B cell (primary cell): ENCODE measurements around the gene ERP27. TPM values are rescaled to one million over a fixed set of nuclear protein-coding genes. Genes with fewer than 3 reads are reported as not detected.

Source experiments
- ATAC-seq: fragments of 200-7000 bp; cut with Tn5 transposase; one replicate; pipeline ENCODE4 v1.10.0; 2021; ENCODE audit warnings: low read depth, mild to moderate bottlenecking, moderate number of reproducible peaks, moderate library complexity
- CTCF ChIA-PET: fragments of 350-600 bp; sonication (Branson Sonifier 250); formaldehyde crosslinking; loops from one replicate; lab custom pipeline; 2021; ENCODE audit warnings: antibody characterized with exemption, inconsistent platforms; lab: Charles Lee
- POLR2A ChIA-PET: fragments of 350-600 bp; sonication (Branson Sonifier 250); formaldehyde crosslinking; loops from one replicate; lab custom pipeline; 2021; ENCODE audit warnings: antibody characterized with exemption; lab: Charles Lee
- DNase-seq: peaks from one replicate; pipeline ENCODE4 v3.0.0; 2013
- H2AFZ ChIP-seq: 2 replicates; pipeline ENCODE4 v1.6.1; 2012; ENCODE audit warnings: mild to moderate bottlenecking, low read depth, low read length; ENCODE audit not compliant: insufficient read depth, poor library complexity, severe bottlenecking
- H3K27ac ChIP-seq, 2 donors: 1 replicate in 1 of 2; 2 replicates in 1 of 2; pipeline ENCODE4 v1.5.1; 2012 to 2013; ENCODE audit warnings: low read length in 2 of 2, mild to moderate bottlenecking in 2 of 2, moderate library complexity in 1 of 2
- H3K27me3 ChIP-seq, 4 experiments: fragments of 200-600 bp in 1 of 4; sonication (generic) in 1 of 4; replicated peaks in 1 of 4; 1 replicate in 2 of 4; 2 replicates in 2 of 4; pipeline versions ENCODE4 v1.6.1 to v1.7.0; 2013 to 2016; ENCODE audit warnings: low read length in 3 of 4, mild to moderate bottlenecking in 2 of 4, mixed read lengths in 1 of 4, moderate library complexity in 1 of 4; ENCODE audit not compliant: insufficient read depth in 4 of 4, control insufficient read depth in 3 of 4; ENCODE audit errors: control extremely low read depth in 1 of 4
- H3K36me3 ChIP-seq, 2 experiments: replicated peaks in 1 of 2; 1 replicate in 1 of 2; 2 replicates in 1 of 2; pipeline versions ENCODE4 v1.6.1 to v1.7.1; 2013; ENCODE audit warnings: low read length in 1 of 2; ENCODE audit not compliant: insufficient read depth in 2 of 2, control insufficient read depth in 1 of 2; ENCODE audit errors: control extremely low read depth in 1 of 2, extremely low read depth in 1 of 2
- H3K4me1 ChIP-seq, 2 donors: fragments of 200-600 bp in 1 of 2; sonication (generic) in 1 of 2; 1 replicate in 1 of 2; 2 replicates in 1 of 2; pipeline versions ENCODE4 v1.5.1 to v1.6.1; 2013 to 2017; ENCODE audit warnings: low read length in 2 of 2; ENCODE audit not compliant: control insufficient read depth in 2 of 2, insufficient read depth in 2 of 2
- H3K4me2 ChIP-seq: replicated peaks from 2 replicates; pipeline ENCODE3; 2012; ENCODE audit warnings: mild to moderate bottlenecking, low read depth, low read length; ENCODE audit not compliant: poor library complexity, severe bottlenecking
- H3K4me3 ChIP-seq, 5 experiments: fragments of 200-600 bp in 1 of 5; sonication (generic) in 1 of 5; 1 replicate in 3 of 5; 2 replicates in 2 of 5; pipeline versions ENCODE4 v1.5.1 to v1.7.0; 2011 to 2016; ENCODE audit warnings: low read length in 4 of 5, mild to moderate bottlenecking in 4 of 5, low read depth in 2 of 5, control low read depth in 1 of 5, moderate library complexity in 1 of 5; ENCODE audit not compliant: insufficient read depth in 1 of 5; ENCODE audit errors: control extremely low read depth in 1 of 5, extremely low read depth in 1 of 5
- H3K79me2 ChIP-seq: fragments of 200-600 bp; sonication (generic); one replicate; pipeline ENCODE4 v1.6.0; 2016; ENCODE audit warnings: low read length; ENCODE audit not compliant: control insufficient read depth, insufficient read depth
- H3K9ac ChIP-seq: fragments of 200-600 bp; sonication (generic); 2 replicates; pipeline ENCODE4 v1.6.1; 2017; ENCODE audit warnings: mild to moderate bottlenecking, low read length, moderate library complexity
- H3K9me3 ChIP-seq, 3 donors: one replicate each; pipeline versions ENCODE4 v1.6.1 to v1.7.1; 2013; ENCODE audit warnings: low read length in 2 of 3; ENCODE audit not compliant: control insufficient read depth in 2 of 3, insufficient read depth in 1 of 3; ENCODE audit errors: control extremely low read depth in 1 of 3
- H4K20me1 ChIP-seq: 2 replicates; pipeline ENCODE4 v1.6.0; 2012; ENCODE audit warnings: mild to moderate bottlenecking, low read length; ENCODE audit not compliant: insufficient read depth, control insufficient read depth, poor library complexity, severe bottlenecking
- H3K27ac Mint-ChIP-seq: one replicate; pipeline ENCODE4 v1.8.0; 2021; ENCODE audit warnings: mixed read lengths
- H3K27me3 Mint-ChIP-seq: one replicate; pipeline ENCODE4 v1.8.0; 2021; ENCODE audit warnings: mixed read lengths
- H3K4me1 Mint-ChIP-seq: one replicate; pipeline ENCODE4 v1.8.0; 2021; ENCODE audit warnings: mixed read lengths
- H3K4me3 Mint-ChIP-seq: one replicate; pipeline ENCODE4 v1.8.0; 2021; ENCODE audit warnings: mixed read lengths
- H3K9me3 Mint-ChIP-seq: one replicate; pipeline ENCODE4 v1.8.0; 2022; ENCODE audit warnings: mixed read lengths; ENCODE audit not compliant: insufficient read depth
- EZH2 ChIP-seq: IDR thresholded peaks from 2 replicates; pipeline ENCODE4 v1.6.1; 2012; ENCODE audit warnings: borderline replicate concordance, low read depth, mild to moderate bottlenecking, moderate library complexity, low read length; ENCODE audit not compliant: insufficient read depth, poor library complexity, severe bottlenecking
- WGBS: methylation state at CpG from one replicate; pipeline ENCODE4 v1.1.5; 2013; ENCODE audit warnings: missing lambda C conversion rate; ENCODE audit not compliant: insufficient coverage; 5-methylcytosine and 5-hydroxymethylcytosine counted together
- intact Hi-C: fragments of 100-400 bp; cut with micrococcal nuclease; formaldehyde crosslinking; loops from one replicate; pipeline ENCODE4 v1.10.0; 2022
- polyA plus RNA-seq: library from polyadenylated mRNA; depleted of rRNA; stranded (reverse); fragments of >200 nt; gene quantifications from 2 replicates; pipeline ENCODE4 v1.2.3, GENCODE V29; 2012
- total RNA-seq, 2 donors: library from RNA; stranded (reverse); fragments of 120-200 nt in 1 of 2; gene quantifications; 1 replicate in 1 of 2; 2 replicates in 1 of 2; pipeline versions ENCODE4 v1.2.3 to v1.2.4, GENCODE V29; 2013 to 2022
- TF ChIP-seq, protein P1 (sequence below): fragments of 200-600 bp; IDR thresholded peaks from one replicate; pipeline ENCODE4 v1.8.0; 2022; ENCODE audit warnings: antibody characterized with exemption, mild to moderate bottlenecking

The ERP27 gene
- total and polyA plus RNA-seq, 2 donors (not counting 1 experiment from before 2014, with no cell fraction given) = 7.8 to 9.0 TPM

GRCh38 chr12:14904854-14905253 lies 33.5 kb downstream of the ERP27 start:
- H3K27me3 ChIP-seq = no peaks in the 10 kb centered on the region
- H3K9me3 ChIP-seq = no peaks in the 10 kb centered on the region
- POLR2A ChIA-PET = no interaction called here
- H3K4me3 Mint-ChIP-seq = no peak overlapping the region
- ATAC-seq = no peak
- no peak overlapping the region for H3K4me3 ChIP-seq
- no peak overlapping the region for H2AFZ ChIP-seq
- CTCF ChIA-PET = interaction anchor here (0.8 kb wide), 1 partner anchor 91 kb away, joined by 3 read pairs; no protein-coding TSS in a partner anchor
- TF ChIP-seq, protein P1, sequence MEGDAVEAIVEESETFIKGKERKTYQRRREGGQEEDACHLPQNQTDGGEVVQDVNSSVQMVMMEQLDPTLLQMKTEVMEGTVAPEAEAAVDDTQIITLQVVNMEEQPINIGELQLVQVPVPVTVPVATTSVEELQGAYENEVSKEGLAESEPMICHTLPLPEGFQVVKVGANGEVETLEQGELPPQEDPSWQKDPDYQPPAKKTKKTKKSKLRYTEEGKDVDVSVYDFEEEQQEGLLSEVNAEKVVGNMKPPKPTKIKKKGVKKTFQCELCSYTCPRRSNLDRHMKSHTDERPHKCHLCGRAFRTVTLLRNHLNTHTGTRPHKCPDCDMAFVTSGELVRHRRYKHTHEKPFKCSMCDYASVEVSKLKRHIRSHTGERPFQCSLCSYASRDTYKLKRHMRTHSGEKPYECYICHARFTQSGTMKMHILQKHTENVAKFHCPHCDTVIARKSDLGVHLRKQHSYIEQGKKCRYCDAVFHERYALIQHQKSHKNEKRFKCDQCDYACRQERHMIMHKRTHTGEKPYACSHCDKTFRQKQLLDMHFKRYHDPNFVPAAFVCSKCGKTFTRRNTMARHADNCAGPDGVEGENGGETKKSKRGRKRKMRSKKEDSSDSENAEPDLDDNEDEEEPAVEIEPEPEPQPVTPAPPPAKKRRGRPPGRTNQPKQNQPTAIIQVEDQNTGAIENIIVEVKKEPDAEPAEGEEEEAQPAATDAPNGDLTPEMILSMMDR = no peak
- TF ChIP-seq EZH2 = no peak
- no peak overlapping the region for H3K9ac ChIP-seq
- H3K4me1 Mint-ChIP-seq = peaks cover 6% of the 10 kb centered on the region
- H3K36me3 ChIP-seq = no peaks in the 10 kb centered on the region
- no peaks in the 10 kb centered on the region for H3K79me2 ChIP-seq
- H4K20me1 ChIP-seq = no peaks in the 10 kb centered on the region
- H3K27ac ChIP-seq = no peak overlapping the region
- H3K4me1 ChIP-seq = peaks cover 0 to 5% of the 10 kb centered on the region in 2 donors
- no peak overlapping the region for H3K27ac Mint-ChIP-seq
- H3K27me3 Mint-ChIP-seq = no peaks in the 10 kb centered on the region
- H3K4me2 ChIP-seq = peak overlapping the region; percentile 37
- H3K9me3 Mint-ChIP-seq = no peaks in the 10 kb centered on the region
- 92% methylated on average over 4 of the region's 8 CpGs for WGBS
- intact Hi-C loops = no loop called here
- DNase-seq = no peak

GRCh38 chr12:14903386-14904098 lies 34.8 kb downstream of the ERP27 start:
- H3K4me3 ChIP-seq = no peak overlapping the region
- intact Hi-C loops = no loop called here
- ChIA-PET CTCF (interaction anchor here (0.5 to 0.7 kb wide), 2 partner anchors 141 to 1997 kb away, joined by 3 read pairs; no protein-coding TSS in a partner anchor), POLR2A (no interaction called here)
- H3K79me2 ChIP-seq = no peaks in the 10 kb centered on the region
- Mint-ChIP-seq H3K9me3 (no peaks in the 10 kb centered on the region), H3K4me1 (peaks cover 6% of the 10 kb centered on the region), H3K27me3 (no peaks in the 10 kb centered on the region), H3K27ac (no peak overlapping the region), H3K4me3 (no peak overlapping the region)
- no peaks in the 10 kb centered on the region for H4K20me1 ChIP-seq
- peaks cover 0 to 5% of the 10 kb centered on the region in 2 donors for H3K4me1 ChIP-seq
- H3K4me2 ChIP-seq = no peak overlapping the region
- TF ChIP-seq, protein P1 = no peak
- TF ChIP-seq EZH2 = no peak
- H3K9ac ChIP-seq = no peak overlapping the region
- H2AFZ ChIP-seq = no peak overlapping the region
- 77% methylated on average over 2 of the region's 5 CpGs for WGBS
- DNase-seq = no peak
- H3K9me3 ChIP-seq = no peaks in the 10 kb centered on the region
- H3K27me3 ChIP-seq = no peaks in the 10 kb centered on the region
- H3K36me3 ChIP-seq = no peaks in the 10 kb centered on the region
- no peak for ATAC-seq
- no peak overlapping the region for H3K27ac ChIP-seq
